Stomach (tissue), 4 donors: Measurements from ENCODE around the gene SMAD3.

Source experiments
- CTCF ChIP-seq, 7 experiments: fragments of 450-650 bp in 4 of 7; fragments of 200-600 bp in 3 of 7; sonication (generic) in 3 of 7; IDR thresholded peaks; one replicate each; pipeline ENCODE4 v1.5.1; 2016 to 2019; ENCODE audit warnings: antibody characterized with exemption in 7 of 7, control low read depth in 2 of 7, mild to moderate bottlenecking in 1 of 7
- POLR2A ChIP-seq, 4 donors: fragments of 450-650 bp; IDR thresholded peaks; one replicate each; pipeline ENCODE4 v1.6.1; 2016; ENCODE audit warnings: antibody characterized with exemption in 4 of 4, control low read depth in 2 of 4, mild to moderate bottlenecking in 1 of 4, moderate library complexity in 1 of 4

- no peak for TF ChIP-seq POLR2A (IDR thresholded peaks at IDR 0.05)
- TF ChIP-seq CTCF (IDR thresholded peaks at IDR 0.05): no peak
These were observed 25.1 kb upstream of the SMAD3 start for GRCh38 chr15:67040277-67040676.
